ENCODE results near the gene LMCD1. TPM values are rescaled to one million over a fixed set of nuclear protein-coding genes. Genes with fewer than 3 reads are reported as not detected.

LMCD1 gene
- total RNA-seq, 5 donors from 2014 or later (not counting 1 experiment from before 2014, with no cell fraction given) = 0.61 to 1.5 (median 0.63) TPM

DNA sequence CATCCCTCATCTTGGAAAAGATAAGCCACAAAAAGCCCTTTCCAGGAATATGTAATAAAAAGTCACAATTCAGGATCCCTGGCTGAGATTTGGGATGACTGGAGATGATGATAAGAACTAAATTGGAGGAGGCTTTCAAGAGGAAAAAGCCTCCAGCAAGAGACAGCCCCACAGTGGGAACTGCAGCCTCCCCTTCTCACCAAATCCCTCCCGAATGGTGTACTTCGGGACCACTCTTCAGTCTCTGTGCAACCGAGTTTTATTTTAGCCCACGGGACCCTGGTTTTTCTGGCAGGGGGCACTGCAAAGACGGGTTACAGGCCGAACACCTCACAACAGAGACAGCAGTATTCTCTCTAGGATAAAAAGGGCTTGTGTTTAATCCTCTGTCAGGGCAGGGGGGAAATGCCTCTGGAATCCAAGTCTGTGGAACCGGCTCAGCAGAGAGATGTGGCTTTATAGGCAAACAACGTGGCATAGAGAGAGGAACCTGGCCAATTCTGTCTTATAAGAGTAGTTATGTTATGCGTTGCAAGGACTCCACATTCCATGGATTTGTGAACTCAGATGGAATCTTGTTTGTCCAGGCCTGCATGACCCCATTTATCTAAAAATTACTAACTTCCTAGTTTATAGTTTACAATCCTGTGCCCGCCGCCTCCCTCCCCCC is 1.2 kb upstream of the LMCD1 start:
- no peaks in the 10 kb centered on the region for H3K36me3 ChIP-seq (ENCODE audit: control insufficient read depth in 2 of 2, extremely low read depth in 1 of 2, insufficient read depth in 1 of 2, low read length in 1 of 2)
- no peaks in the 10 kb centered on the region for H3K9me3 ChIP-seq
- H3K27ac ChIP-seq (ENCODE audit: low read length) = no peak overlapping the region
- Mint-ChIP-seq H3K4me3 (peak overlapping the region in 2 of 3 donors; percentile 84 to 87), H3K4me1 (peaks cover 11 to 25% (median 12%) of the 10 kb centered on the region in 3 donors), H3K36me3 (no peaks in the 10 kb centered on the region), H3K27me3 (peaks cover 4 to 12% of the 10 kb centered on the region in 2 donors), H3K27ac (no peak overlapping the region), H3K9me3 (peaks cover 0 to 4% (median 0%) of the 10 kb centered on the region in 3 donors)
- ATAC-seq (replicated peaks in 1 of 4) (no peak), DNase-seq (no peak)
- H3K4me1 ChIP-seq (ENCODE audit: control insufficient read depth in 1 of 2, extremely low read depth in 1 of 2, insufficient read depth in 2 of 2, low read length in 2 of 2) = peaks cover 2 to 12% of the 10 kb centered on the region in 2 experiments
- ChIA-PET CTCF (interaction anchor here in 1 of 2 donors (1.0 kb wide), 1 partner anchor 83 kb away, joined by 3 read pairs; no protein-coding TSS in a partner anchor), POLR2A (interaction anchor here in 1 of 2 donors (0.6 kb wide), 1 partner anchor 144 kb away, joined by 3 read pairs; no protein-coding TSS in a partner anchor)
- H3K27me3 ChIP-seq (replicated peaks in 1 of 2; ENCODE audit: control insufficient read depth in 2 of 2, extremely low read depth in 1 of 2, insufficient read depth in 2 of 2, low read length in 1 of 2) = peaks cover 0 to 17% of the 10 kb centered on the region in 2 experiments
- 85% methylated on average over 5 of the region's 11 CpGs for WGBS (ENCODE audit: insufficient coverage)
- no peak overlapping the region for H3K4me3 ChIP-seq (ENCODE audit: control insufficient read depth in 1 of 2, extremely low read depth in 1 of 2, low read length in 1 of 2)

DNA sequence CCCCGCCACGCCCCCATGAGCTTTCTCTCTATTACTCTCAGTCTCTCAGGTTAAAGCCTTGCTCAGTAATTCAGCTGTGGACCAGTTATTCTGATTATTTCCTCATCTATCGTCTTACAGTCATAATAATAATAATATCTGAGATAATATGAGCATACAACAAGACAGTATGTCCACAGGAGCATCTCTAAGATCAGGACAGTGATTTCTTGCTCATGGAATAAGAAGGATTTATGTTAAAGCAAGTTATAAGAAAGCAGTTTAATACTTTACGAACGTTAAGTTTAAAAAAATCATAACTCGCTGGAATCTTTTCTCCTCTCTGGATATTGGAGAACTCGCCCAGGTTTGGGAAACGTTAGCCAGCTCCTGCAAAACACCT is 643 bp upstream of the LMCD1 start:
- ATAC-seq (replicated peaks in 1 of 4) (no peak), DNase-seq (no peak)
- Mint-ChIP-seq H3K27ac (peak overlapping the region in 1 of 2 donors; percentile 28), H3K27me3 (peaks cover 4 to 12% of the 10 kb centered on the region in 2 donors), H3K9me3 (peaks cover 0 to 4% (median 0%) of the 10 kb centered on the region in 3 donors), H3K4me1 (peaks cover 11 to 25% (median 12%) of the 10 kb centered on the region in 3 donors), H3K4me3 (peak overlapping the region; percentile 77 to 87 (median 84)), H3K36me3 (no peaks in the 10 kb centered on the region)
- Histone ChIP-seq H3K4me1 (ENCODE audit: control insufficient read depth in 1 of 2, extremely low read depth in 1 of 2, insufficient read depth in 2 of 2, low read length in 2 of 2) (peaks cover 2 to 12% of the 10 kb centered on the region in 2 experiments), H3K4me3 (ENCODE audit: control insufficient read depth in 1 of 2, extremely low read depth in 1 of 2, low read length in 1 of 2) (peak overlapping the region; percentile 56 to 61), H3K27ac (ENCODE audit: low read length) (no peak overlapping the region), H3K9me3 (no peaks in the 10 kb centered on the region), H3K36me3 (ENCODE audit: control insufficient read depth in 2 of 2, extremely low read depth in 1 of 2, insufficient read depth in 1 of 2, low read length in 1 of 2) (no peaks in the 10 kb centered on the region), H3K27me3 (replicated peaks in 1 of 2; ENCODE audit: control insufficient read depth in 2 of 2, extremely low read depth in 1 of 2, insufficient read depth in 2 of 2, low read length in 1 of 2) (peaks cover 0 to 17% of the 10 kb centered on the region in 2 experiments)
- POLR2A ChIA-PET = interaction anchor here in 1 of 2 donors (0.5 kb wide), 2 partner anchors 57 to 625 kb away, joined by 4 read pairs; no protein-coding TSS in a partner anchor
- WGBS (ENCODE audit: insufficient coverage) = no CpG with 5 or more reads among the region's 8 CpGs
- CTCF ChIA-PET = interaction anchor here in 1 of 2 donors (0.6 to 1.3 kb wide), 2 partner anchors 84 to 177 kb away, joined by 5 to 6 read pairs; no protein-coding TSS in a partner anchor

- Mint-ChIP-seq H3K27ac (peak overlapping the region in 1 of 2 donors; percentile 0), H3K4me1 (peaks cover 11 to 25% (median 12%) of the 10 kb centered on the region in 3 donors), H3K4me3 (no peak overlapping the region), H3K27me3 (peaks cover 4 to 6% of the 10 kb centered on the region in 2 donors), H3K9me3 (no peaks in the 10 kb centered on the region), H3K36me3 (no peaks in the 10 kb centered on the region)
- DNase-seq (no peak), ATAC-seq (replicated peaks in 1 of 4) (no peak)
- no peaks in the 10 kb centered on the region for H3K36me3 ChIP-seq (ENCODE audit: control insufficient read depth in 2 of 2, extremely low read depth in 1 of 2, insufficient read depth in 1 of 2, low read length in 1 of 2)
- CTCF ChIA-PET = no interaction called here
- H3K9me3 ChIP-seq = no peaks in the 10 kb centered on the region
- POLR2A ChIA-PET = no interaction called here
- H3K4me3 ChIP-seq (ENCODE audit: control insufficient read depth in 1 of 2, extremely low read depth in 1 of 2, low read length in 1 of 2) = no peak overlapping the region
- WGBS (ENCODE audit: insufficient coverage) = no CpG with 5 or more reads among the region's 1 CpG
- no peak overlapping the region for H3K27ac ChIP-seq (ENCODE audit: low read length)
- peaks cover 2 to 12% of the 10 kb centered on the region in 2 experiments for H3K4me1 ChIP-seq (ENCODE audit: control insufficient read depth in 1 of 2, extremely low read depth in 1 of 2, insufficient read depth in 2 of 2, low read length in 2 of 2)
- peaks cover 0 to 17% of the 10 kb centered on the region in 2 experiments for H3K27me3 ChIP-seq (replicated peaks in 1 of 2; ENCODE audit: control insufficient read depth in 2 of 2, extremely low read depth in 1 of 2, insufficient read depth in 2 of 2, low read length in 1 of 2)
These were observed 1.8 kb downstream of the LMCD1 start for GRCh38 chr3:8503461-8503860.

DNA sequence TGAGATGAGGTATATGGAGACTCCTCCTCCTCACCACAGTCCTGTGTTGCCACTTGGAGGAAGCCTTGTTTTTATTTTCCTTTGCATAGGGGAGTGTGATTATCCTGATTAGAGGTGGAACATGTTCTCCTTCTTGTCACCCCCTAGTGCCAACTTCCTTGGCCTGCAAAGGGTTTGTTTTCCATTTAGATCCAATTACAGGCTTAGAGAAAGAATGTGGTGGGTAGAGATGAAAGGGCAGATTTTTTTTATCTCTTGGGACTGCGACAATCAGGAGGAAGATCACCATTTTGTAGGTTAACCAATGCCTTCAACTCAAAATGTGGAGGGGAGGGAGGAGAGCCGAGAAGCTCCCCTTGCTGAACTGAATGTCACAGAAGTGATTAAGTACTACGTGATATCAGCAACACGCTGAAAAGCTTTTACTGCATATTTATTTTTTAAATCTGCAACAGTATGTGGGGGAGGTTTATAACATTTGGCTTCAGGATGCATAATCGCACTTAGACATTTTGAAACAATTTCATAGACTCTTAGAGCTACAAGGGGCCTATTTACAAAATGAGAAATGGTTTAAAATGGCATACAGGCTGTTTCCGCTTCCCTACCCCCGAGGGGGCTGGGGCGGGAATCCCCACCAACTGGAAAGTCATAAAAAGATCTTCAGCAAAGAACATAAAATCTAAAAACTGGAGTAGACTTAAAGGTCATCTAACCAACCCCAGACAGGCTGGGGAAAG is 2.4 kb downstream of the LMCD1 start:
- Histone ChIP-seq H3K9me3 (no peaks in the 10 kb centered on the region), H3K27me3 (replicated peaks in 1 of 2; ENCODE audit: control insufficient read depth in 2 of 2, extremely low read depth in 1 of 2, insufficient read depth in 2 of 2, low read length in 1 of 2) (peaks cover 0 to 17% of the 10 kb centered on the region in 2 experiments), H3K27ac (ENCODE audit: low read length) (no peak overlapping the region), H3K36me3 (ENCODE audit: control insufficient read depth in 2 of 2, extremely low read depth in 1 of 2, insufficient read depth in 1 of 2, low read length in 1 of 2) (no peaks in the 10 kb centered on the region), H3K4me3 (ENCODE audit: control insufficient read depth in 1 of 2, extremely low read depth in 1 of 2, low read length in 1 of 2) (no peak overlapping the region), H3K4me1 (ENCODE audit: control insufficient read depth in 1 of 2, extremely low read depth in 1 of 2, insufficient read depth in 2 of 2, low read length in 2 of 2) (peaks cover 2 to 12% of the 10 kb centered on the region in 2 experiments)
- H3K4me3 Mint-ChIP-seq = peak overlapping the region in 1 of 3 donors; percentile 11
- H3K36me3 Mint-ChIP-seq = no peaks in the 10 kb centered on the region
- no peaks in the 10 kb centered on the region for H3K9me3 Mint-ChIP-seq
- ATAC-seq (replicated peaks in 1 of 4) (no peak), DNase-seq (no peak)
- POLR2A ChIA-PET = no interaction called here
- H3K27ac Mint-ChIP-seq = peak overlapping the region in 1 of 2 donors; percentile 0
- H3K27me3 Mint-ChIP-seq = peaks cover 4% of the 10 kb centered on the region in 2 donors
- CTCF ChIA-PET = no interaction called here
- 62% methylated on average over 6 of the region's 8 CpGs for WGBS (ENCODE audit: insufficient coverage)
- H3K4me1 Mint-ChIP-seq = peaks cover 11 to 25% (median 12%) of the 10 kb centered on the region in 3 donors

DNA sequence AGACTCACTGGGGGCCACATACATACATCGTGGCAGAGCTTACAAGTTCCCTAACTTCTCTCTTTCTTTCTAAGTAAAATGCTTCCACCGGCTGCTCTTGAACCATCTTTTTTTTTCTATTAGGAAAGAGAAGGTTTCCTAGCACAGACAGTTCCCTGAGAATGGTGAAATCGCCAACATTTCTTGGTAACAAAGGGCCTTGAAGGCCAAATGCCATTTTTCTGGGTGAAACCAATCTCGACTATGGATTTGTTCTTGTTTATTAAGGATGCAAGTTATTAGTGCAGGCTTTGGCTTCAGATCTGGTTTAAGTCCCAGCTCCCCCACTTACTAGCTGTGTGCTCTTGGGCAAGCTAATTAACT is 3.0 kb downstream of the LMCD1 start:
- no peaks in the 10 kb centered on the region for H3K9me3 Mint-ChIP-seq
- no CpG with 5 or more reads among the region's 4 CpGs for WGBS (ENCODE audit: insufficient coverage)
- Histone ChIP-seq H3K9me3 (no peaks in the 10 kb centered on the region), H3K4me1 (ENCODE audit: control insufficient read depth in 1 of 2, extremely low read depth in 1 of 2, insufficient read depth in 2 of 2, low read length in 2 of 2) (peaks cover 2 to 12% of the 10 kb centered on the region in 2 experiments), H3K4me3 (ENCODE audit: control insufficient read depth in 1 of 2, extremely low read depth in 1 of 2, low read length in 1 of 2) (no peak overlapping the region), H3K27me3 (replicated peaks in 1 of 2; ENCODE audit: control insufficient read depth in 2 of 2, extremely low read depth in 1 of 2, insufficient read depth in 2 of 2, low read length in 1 of 2) (peaks cover 0 to 17% of the 10 kb centered on the region in 2 experiments), H3K36me3 (ENCODE audit: control insufficient read depth in 2 of 2, extremely low read depth in 1 of 2, insufficient read depth in 1 of 2, low read length in 1 of 2) (no peaks in the 10 kb centered on the region), H3K27ac (ENCODE audit: low read length) (no peak overlapping the region)
- no peak overlapping the region for H3K4me3 Mint-ChIP-seq
- POLR2A ChIA-PET = no interaction called here
- no peaks in the 10 kb centered on the region for H3K36me3 Mint-ChIP-seq
- ATAC-seq (replicated peaks in 1 of 4) = no peak
- H3K4me1 Mint-ChIP-seq = peaks cover 11 to 25% (median 12%) of the 10 kb centered on the region in 3 donors
- H3K27me3 Mint-ChIP-seq = peaks cover 4% of the 10 kb centered on the region in 2 donors
- H3K27ac Mint-ChIP-seq = no peak overlapping the region
- DNase-seq = no peak
- CTCF ChIA-PET = no interaction called here

DNA sequence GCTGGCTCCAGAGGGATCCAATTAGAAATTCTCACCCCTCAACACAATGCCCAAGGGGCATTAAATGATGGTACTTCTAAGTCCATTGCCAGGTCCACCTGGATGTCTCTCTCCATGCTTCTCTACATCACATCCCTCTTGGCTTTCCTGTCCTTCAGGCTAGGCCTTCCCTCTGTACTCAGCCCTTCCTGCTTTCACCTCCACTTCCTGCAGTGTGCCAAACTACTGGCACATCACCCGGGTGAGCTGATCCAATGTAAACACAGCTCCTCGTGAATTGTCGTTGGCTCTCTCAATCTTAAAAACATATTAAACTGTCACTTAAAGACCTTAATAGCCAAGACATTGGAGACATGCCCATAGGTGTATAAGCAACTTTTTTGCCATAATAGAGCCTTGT is 4.0 kb downstream of the LMCD1 start:
- peaks cover 2 to 12% of the 10 kb centered on the region in 2 experiments for H3K4me1 ChIP-seq (ENCODE audit: control insufficient read depth in 1 of 2, extremely low read depth in 1 of 2, insufficient read depth in 2 of 2, low read length in 2 of 2)
- no peak overlapping the region for H3K4me3 ChIP-seq (ENCODE audit: control insufficient read depth in 1 of 2, extremely low read depth in 1 of 2, low read length in 1 of 2)
- ChIA-PET CTCF (no interaction called here), POLR2A (no interaction called here)
- H3K36me3 ChIP-seq (ENCODE audit: control insufficient read depth in 2 of 2, extremely low read depth in 1 of 2, insufficient read depth in 1 of 2, low read length in 1 of 2) = no peaks in the 10 kb centered on the region
- peaks cover 11 to 25% (median 12%) of the 10 kb centered on the region in 3 donors for H3K4me1 Mint-ChIP-seq
- DNase-seq (no peak), ATAC-seq (replicated peaks in 1 of 4) (no peak)
- no CpG with 5 or more reads among the region's 3 CpGs for WGBS (ENCODE audit: insufficient coverage)
- H3K4me3 Mint-ChIP-seq = no peak overlapping the region
- no peaks in the 10 kb centered on the region for H3K9me3 Mint-ChIP-seq
- H3K36me3 Mint-ChIP-seq = no peaks in the 10 kb centered on the region
- H3K9me3 ChIP-seq = no peaks in the 10 kb centered on the region
- peaks cover 4% of the 10 kb centered on the region in 2 donors for H3K27me3 Mint-ChIP-seq
- H3K27me3 ChIP-seq (replicated peaks in 1 of 2; ENCODE audit: control insufficient read depth in 2 of 2, extremely low read depth in 1 of 2, insufficient read depth in 2 of 2, low read length in 1 of 2) = peaks cover 0 to 14% of the 10 kb centered on the region in 2 experiments
- H3K27ac Mint-ChIP-seq = no peak overlapping the region
- H3K27ac ChIP-seq (ENCODE audit: low read length) = no peak overlapping the region
